H9 (cell line): ENCODE measurements around the gene TMTC1. TPM values are rescaled to one million over a fixed set of nuclear protein-coding genes. Genes with fewer than 3 reads are reported as not detected.
A peak's percentile ranks its signal among the peaks of the same experiment; 100 is the strongest.

Source experiments
- DNase-seq: peaks from one replicate; pipeline ENCODE4 v3.0.0-alpha.2; 2017
- H2AFZ ChIP-seq: one replicate; pipeline ENCODE4 v1.6.1; 2013; ENCODE audit warnings: mild to moderate bottlenecking, low read length, control low read depth, moderate library complexity
- H2AK5ac ChIP-seq: 2 replicates; pipeline ENCODE4 v1.6.1; 2013; ENCODE audit warnings: low read length, control low read depth, mixed read lengths; ENCODE audit not compliant: insufficient read length
- H2BK120ac ChIP-seq: one replicate; pipeline ENCODE4 v1.6.1; 2013; ENCODE audit warnings: low read depth, mild to moderate bottlenecking, low read length, control low read depth, inconsistent platforms; ENCODE audit not compliant: poor library complexity, severe bottlenecking
- H2BK12ac ChIP-seq: 2 replicates; pipeline ENCODE4 v1.6.1; 2013; ENCODE audit warnings: low read length, control low read depth, mixed read lengths, low read depth; ENCODE audit not compliant: insufficient read length
- H2BK15ac ChIP-seq: 2 replicates; pipeline ENCODE4 v1.6.1; 2013; ENCODE audit warnings: low read depth, low read length, control low read depth
- H2BK20ac ChIP-seq: one replicate; pipeline ENCODE4 v1.6.1; 2013; ENCODE audit warnings: low read depth, mild to moderate bottlenecking, low read length, control low read depth, inconsistent platforms; ENCODE audit not compliant: poor library complexity, severe bottlenecking
- H2BK5ac ChIP-seq: 2 replicates; pipeline ENCODE4 v1.6.1; 2013; ENCODE audit warnings: low read length, control low read depth, mixed read lengths; ENCODE audit not compliant: insufficient read length
- H3K14ac ChIP-seq: 2 replicates; pipeline ENCODE4 v1.6.1; 2013; ENCODE audit warnings: low read length, control low read depth; ENCODE audit not compliant: insufficient read depth
- H3K18ac ChIP-seq: 2 replicates; pipeline ENCODE4 v1.6.1; 2013; ENCODE audit warnings: low read depth, mild to moderate bottlenecking, mixed read lengths, low read length, control low read depth; ENCODE audit not compliant: insufficient read length
- H3K23ac ChIP-seq: 2 replicates; pipeline ENCODE4 v1.6.1; 2013; ENCODE audit warnings: low read length, control low read depth, mixed read lengths, low read depth; ENCODE audit not compliant: insufficient read length
- H3K23me2 ChIP-seq: 2 replicates; pipeline ENCODE4 v1.6.1; 2013; ENCODE audit warnings: low read depth, mild to moderate bottlenecking, mixed read lengths, low read length, control low read depth; ENCODE audit not compliant: insufficient read length, poor library complexity, severe bottlenecking
- H3K27ac ChIP-seq: 2 replicates; pipeline ENCODE4 v1.5.1; 2013; ENCODE audit warnings: low read length, control low read depth, mixed read lengths, low read depth; ENCODE audit not compliant: insufficient read length
- H3K27me3 ChIP-seq: 2 replicates; pipeline ENCODE4 v1.6.1; 2013; ENCODE audit warnings: low read length, control low read depth, inconsistent platforms; ENCODE audit not compliant: insufficient read depth
- H3K4ac ChIP-seq: 2 replicates; pipeline ENCODE4 v1.6.1; 2013; ENCODE audit warnings: low read depth, mild to moderate bottlenecking, control low read depth, inconsistent platforms, low read length, moderate library complexity
- H3K4me1 ChIP-seq: 2 replicates; pipeline ENCODE4 v1.6.1; 2013; ENCODE audit warnings: low read length, control low read depth, inconsistent platforms; ENCODE audit not compliant: insufficient read depth
- H3K4me2 ChIP-seq: 2 replicates; pipeline ENCODE4 v1.6.1; 2013; ENCODE audit warnings: low read length, control low read depth, mixed read lengths; ENCODE audit not compliant: insufficient read length, insufficient read depth
- H3K56ac ChIP-seq: 2 replicates; pipeline ENCODE4 v1.6.1; 2013; ENCODE audit warnings: low read depth, mild to moderate bottlenecking, mixed read lengths, low read length, control low read depth; ENCODE audit not compliant: insufficient read length
- H3K79me1 ChIP-seq: 2 replicates; pipeline ENCODE4 v1.6.1; 2013; ENCODE audit warnings: low read depth, mild to moderate bottlenecking, moderate library complexity, low read length, control low read depth, inconsistent platforms; ENCODE audit not compliant: insufficient read depth, poor library complexity, severe bottlenecking
- H3K79me2 ChIP-seq: 2 replicates; pipeline ENCODE4 v1.6.1; 2013; ENCODE audit warnings: low read length, control low read depth, inconsistent platforms; ENCODE audit not compliant: insufficient read depth
- H3K9ac ChIP-seq: 2 replicates; pipeline ENCODE4 v1.6.1; 2013; ENCODE audit warnings: low read length, control low read depth, mixed read lengths; ENCODE audit not compliant: insufficient read length; ENCODE audit errors: extremely low read depth
- H3K9me3 ChIP-seq: one replicate; pipeline ENCODE4 v1.6.1; 2013; ENCODE audit warnings: low read depth, low read length, inconsistent platforms; ENCODE audit not compliant: control insufficient read depth
- H3T11ph ChIP-seq: one replicate; pipeline ENCODE4 v1.6.1; 2013; ENCODE audit warnings: mild to moderate bottlenecking, low read length, control low read depth, inconsistent platforms
- H4K20me1 ChIP-seq: one replicate; pipeline ENCODE4 v1.6.1; 2013; ENCODE audit not compliant: control insufficient read depth, insufficient read length, insufficient read depth
- H4K5ac ChIP-seq: 2 replicates; pipeline ENCODE4 v1.6.1; 2013; ENCODE audit warnings: low read depth, mild to moderate bottlenecking, mixed read lengths, low read length, control low read depth; ENCODE audit not compliant: insufficient read length
- H4K8ac ChIP-seq: replicated peaks from 2 replicates; pipeline ENCODE4 v1.6.1; 2013; ENCODE audit warnings: low read length, control low read depth, mixed read lengths, low read depth; ENCODE audit not compliant: insufficient read length
- H4K91ac ChIP-seq: 2 replicates; pipeline ENCODE4 v1.6.1; 2013; ENCODE audit warnings: low read depth, mild to moderate bottlenecking, moderate library complexity, mixed read lengths, low read length, control low read depth; ENCODE audit not compliant: insufficient read length
- H3K27ac Mint-ChIP-seq, 3 experiments: 2 replicates in 2 of 3; 3 replicates in 1 of 3; pipeline ENCODE4 v1.8.0; 2020 to 2021; ENCODE audit warnings: mixed read lengths in 3 of 3, mild to moderate bottlenecking in 1 of 3, moderate library complexity in 1 of 3
- H3K27me3 Mint-ChIP-seq: 2 replicates; pipeline ENCODE4 v1.8.0; 2021; ENCODE audit warnings: low read depth, mild to moderate bottlenecking, moderate library complexity, mixed read lengths
- H3K36me3 Mint-ChIP-seq, 3 experiments: 2 replicates in 2 of 3; 3 replicates in 1 of 3; pipeline ENCODE4 v1.8.0; 2020 to 2021; ENCODE audit warnings: low read depth in 3 of 3, mixed read lengths in 3 of 3; ENCODE audit not compliant: insufficient read depth in 1 of 3
- H3K4me1 Mint-ChIP-seq, 2 experiments: 2 replicates each; pipeline ENCODE4 v1.8.0; 2020; ENCODE audit warnings: mixed read lengths in 2 of 2
- H3K4me3 Mint-ChIP-seq, 2 experiments: 2 replicates in 1 of 2; 3 replicates in 1 of 2; pipeline ENCODE4 v1.8.0; 2020 to 2021; ENCODE audit warnings: mild to moderate bottlenecking in 2 of 2, mixed read lengths in 2 of 2, moderate library complexity in 1 of 2
- H3K9me3 Mint-ChIP-seq, 2 experiments: 2 replicates in 1 of 2; 3 replicates in 1 of 2; pipeline ENCODE4 v1.8.0; 2020; ENCODE audit warnings: mild to moderate bottlenecking in 2 of 2, mixed read lengths in 2 of 2, moderate library complexity in 1 of 2
- WGBS: extraction: QIAGEN DNeasy Blood & Tissue Kit; methylation state at CpG from one replicate; pipeline ENCODE4 v1.1.7; 2013; ENCODE audit warnings: missing lambda C conversion rate, low lambda C conversion rate, mixed read lengths; ENCODE audit not compliant: insufficient read length; ENCODE audit errors: extremely low coverage; 5-methylcytosine and 5-hydroxymethylcytosine counted together
- total RNA-seq: library from RNA; stranded (reverse); gene quantifications from 2 replicates; pipeline ENCODE4 v1.2.1, GENCODE V29; 2021
- TF ChIP-seq, protein P1 (sequence below): fragments of 200-600 bp; sonication (generic); conservative IDR thresholded peaks from 3 replicates; pipeline ENCODE4 v1.8.0; 2021; ENCODE audit warnings: antibody characterized with exemption, mild to moderate bottlenecking

TMTC1 gene
- total RNA-seq, 1 experiment from 2014 or later: 16.1 TPM

DNA sequence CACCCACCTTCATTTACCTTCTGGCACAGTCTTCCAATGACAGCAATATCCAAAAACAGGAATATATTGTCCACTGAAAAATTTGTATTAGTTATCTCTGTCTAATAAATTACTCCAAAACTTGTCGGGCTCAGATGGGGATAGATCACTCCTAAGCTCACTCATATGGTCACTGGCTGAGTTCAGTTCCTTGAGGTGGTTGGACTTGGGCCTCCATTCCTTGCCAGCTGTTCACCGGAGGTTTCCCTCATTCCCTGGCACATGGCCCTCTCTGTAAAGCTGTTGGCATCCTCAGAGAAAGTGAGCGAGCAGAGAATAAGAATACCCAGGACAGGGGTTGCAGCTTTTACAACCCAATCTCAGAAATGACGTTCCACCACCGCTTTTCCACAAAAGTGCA lies 81.5 kb downstream of the TMTC1 start:
- no peak overlapping the region for H2AK5ac ChIP-seq
- H3K23me2 ChIP-seq: no peaks in the 10 kb centered on the region
- no peak overlapping the region for H3K27ac ChIP-seq
- no peak overlapping the region for H2BK12ac ChIP-seq
- Mint-ChIP-seq H3K36me3 (peaks cover 0 to 2% (median 0%) of the 10 kb centered on the region in 3 experiments; a peak in 1 of 7 replicates), H3K4me1 (peaks cover 24 to 33% of the 10 kb centered on the region in 2 experiments), H3K9me3 (0 out of 5 replicates have a peak, but pooled peaks cover 0 to 2% of the 10 kb centered on the region in 2 experiments), H3K27me3 (no peaks in the 10 kb centered on the region), H3K27ac (peak overlapping the region in 1 of 3 experiments; percentile 13; a peak in 2 of 7 replicates), H3K4me3 (no peak overlapping the region)
- no peak overlapping the region for H3K23ac ChIP-seq
- no peak overlapping the region for H2BK20ac ChIP-seq
- no peak overlapping the region for H2BK120ac ChIP-seq
- no peak overlapping the region for H3T11ph ChIP-seq
- DNase-seq: no peak
- no peaks in the 10 kb centered on the region for H3K27me3 ChIP-seq
- H3K79me2 ChIP-seq: no peaks in the 10 kb centered on the region
- H3K9ac ChIP-seq: no peak overlapping the region
- no CpG with 5 or more reads among the region's 5 CpGs for whole genome bisulfite sequencing
- no peak overlapping the region for H4K8ac ChIP-seq
- TF ChIP-seq, protein P1, sequence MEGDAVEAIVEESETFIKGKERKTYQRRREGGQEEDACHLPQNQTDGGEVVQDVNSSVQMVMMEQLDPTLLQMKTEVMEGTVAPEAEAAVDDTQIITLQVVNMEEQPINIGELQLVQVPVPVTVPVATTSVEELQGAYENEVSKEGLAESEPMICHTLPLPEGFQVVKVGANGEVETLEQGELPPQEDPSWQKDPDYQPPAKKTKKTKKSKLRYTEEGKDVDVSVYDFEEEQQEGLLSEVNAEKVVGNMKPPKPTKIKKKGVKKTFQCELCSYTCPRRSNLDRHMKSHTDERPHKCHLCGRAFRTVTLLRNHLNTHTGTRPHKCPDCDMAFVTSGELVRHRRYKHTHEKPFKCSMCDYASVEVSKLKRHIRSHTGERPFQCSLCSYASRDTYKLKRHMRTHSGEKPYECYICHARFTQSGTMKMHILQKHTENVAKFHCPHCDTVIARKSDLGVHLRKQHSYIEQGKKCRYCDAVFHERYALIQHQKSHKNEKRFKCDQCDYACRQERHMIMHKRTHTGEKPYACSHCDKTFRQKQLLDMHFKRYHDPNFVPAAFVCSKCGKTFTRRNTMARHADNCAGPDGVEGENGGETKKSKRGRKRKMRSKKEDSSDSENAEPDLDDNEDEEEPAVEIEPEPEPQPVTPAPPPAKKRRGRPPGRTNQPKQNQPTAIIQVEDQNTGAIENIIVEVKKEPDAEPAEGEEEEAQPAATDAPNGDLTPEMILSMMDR: no peak
- no peak overlapping the region for H3K56ac ChIP-seq
- no peaks in the 10 kb centered on the region for H3K9me3 ChIP-seq
- no peak overlapping the region for H3K4ac ChIP-seq
- H3K4me1 ChIP-seq: peaks cover 2% of the 10 kb centered on the region; the same call in 1 of the 2 replicates
- no peak overlapping the region for H2BK15ac ChIP-seq
- H4K5ac ChIP-seq: no peak overlapping the region
- no peak overlapping the region for H3K4me2 ChIP-seq
- H3K79me1 ChIP-seq: no peaks in the 10 kb centered on the region
- H4K91ac ChIP-seq: no peak overlapping the region
- no peak overlapping the region for H3K18ac ChIP-seq
- H3K14ac ChIP-seq: no peak overlapping the region
- no peak overlapping the region for H2AFZ ChIP-seq
- H2BK5ac ChIP-seq: no peak overlapping the region
- H4K20me1 ChIP-seq: no peaks in the 10 kb centered on the region
